HCT116 (cell line): ENCODE data around the gene RBFOX2. TPM values are rescaled to one million over a fixed set of nuclear protein-coding genes. Genes with fewer than 3 reads are reported as not detected.
"Not testable (repeated sequence)": the region's sequence is repeated elsewhere in the genome, so short reads cannot be mapped to it uniquely, and the experiment has no call there.

Experiments used
- ATAC-seq: fragments of 200-7000 bp; cut with Tn5 transposase; 2 replicates; pipeline ENCODE4 v1.9.1; 2020; ENCODE audit warnings: mild to moderate bottlenecking, moderate library complexity
- BruUV-seq: library from RNA; stranded (reverse); fragments of 400-500 nt; replicated peaks from 2 replicates; lab custom pipeline; 2021; lab: Mats Ljungman, UMichigan
- CTCF ChIA-PET: fragments of 300-600 bp; sonication (Branson Sonifier 250); formaldehyde crosslinking; loops from one replicate; lab custom pipeline; 2021; ENCODE audit warnings: antibody characterized with exemption; lab: Charles Lee
- POLR2A ChIA-PET: fragments of 300-600, 350-600 bp; sonication (Branson Sonifier 250); formaldehyde crosslinking; loops from one replicate; lab custom pipeline; 2021; ENCODE audit warnings: antibody characterized with exemption; lab: Charles Lee
- RAD21 ChIA-PET, 2 experiments: fragments of 300-600 bp; sonication (Branson Sonifier 250); formaldehyde crosslinking; loops; one replicate each; lab custom pipeline; 2023; ENCODE audit warnings: low total read pairs in 2 of 2; ENCODE audit not compliant: uncharacterized antibody in 2 of 2, unreplicated experiment in 2 of 2, low non-redundant PET in 1 of 2; lab: Charles Lee
- DNase-seq: peaks from one replicate; pipeline ENCODE4 v3.0.0-alpha.2; 2010; ENCODE audit warnings: low read depth, low spot score
- H2AFZ ChIP-seq: fragments of 200-600 bp; shearing (Covaris generic), sonication (generic); 2 replicates; pipeline ENCODE4 v1.6.1; 2017; ENCODE audit warnings: low read depth, mixed run types, mixed read lengths, antibody characterized with exemption, low read length; ENCODE audit not compliant: poor library complexity, severe bottlenecking
- H3K27ac ChIP-seq: 2 replicates; pipeline ENCODE4 v1.5.1; 2012; ENCODE audit warnings: low read depth, low read length
- H3K27me3 ChIP-seq: fragments of 200-600 bp; sonication (generic); 2 replicates; pipeline ENCODE4 v1.6.1; 2016; ENCODE audit warnings: mixed run types, low read length, mixed read lengths; ENCODE audit not compliant: insufficient read depth
- H3K36me3 ChIP-seq, 2 experiments: fragments of 200-500 bp in 1 of 2; fragments of 200-600 bp in 1 of 2; sonication (Bioruptor generic) in 1 of 2; sonication (generic) in 1 of 2; 2 replicates each; pipeline versions ENCODE4 v1.5.1 to v1.6.1; 2014 to 2016; ENCODE audit warnings: low read length in 2 of 2, inconsistent platforms in 1 of 2, mixed read lengths in 1 of 2, mixed run types in 1 of 2; ENCODE audit not compliant: insufficient read depth in 2 of 2, control insufficient read depth in 1 of 2
- H3K4me1 ChIP-seq, 2 experiments: fragments of 200-600 bp in 1 of 2; sonication (generic) in 1 of 2; 2 replicates each; pipeline versions ENCODE4 v1.5.1 to v1.6.1; 2012 to 2017; ENCODE audit warnings: low read length in 2 of 2, inconsistent platforms in 1 of 2, mild to moderate bottlenecking in 1 of 2, mixed read lengths in 1 of 2, mixed run types in 1 of 2, moderate library complexity in 1 of 2; ENCODE audit not compliant: insufficient read depth in 2 of 2, control insufficient read depth in 1 of 2
- H3K4me2 ChIP-seq: fragments of 200-600 bp; sonication (generic); 2 replicates; pipeline ENCODE4 v1.6.1; 2017; ENCODE audit warnings: mixed run types, low read length, mixed read lengths
- H3K4me3 ChIP-seq, 2 experiments: fragments of 200-600 bp in 1 of 2; sonication (generic) in 1 of 2; replicated peaks in 1 of 2; 2 replicates each; pipeline ENCODE4 v1.5.1; 2011 to 2016; ENCODE audit warnings: low read length in 2 of 2, control low read depth in 1 of 2, low read depth in 1 of 2, mild to moderate bottlenecking in 1 of 2, mixed read lengths in 1 of 2, mixed run types in 1 of 2
- H3K79me2 ChIP-seq: fragments of 200-600 bp; sonication (generic); 2 replicates; pipeline ENCODE4 v1.6.1; 2017; ENCODE audit warnings: mild to moderate bottlenecking, mixed run types, low read length, moderate library complexity, mixed read lengths; ENCODE audit not compliant: insufficient read depth
- H3K9ac ChIP-seq: fragments of 200-600 bp; sonication (generic); 2 replicates; pipeline ENCODE4 v1.6.1; 2016; ENCODE audit warnings: low read length, mixed read lengths
- H3K9me2 ChIP-seq: fragments of 200-600 bp; sonication (generic), shearing (Covaris generic); 2 replicates; pipeline ENCODE4 v1.6.1; 2017; ENCODE audit warnings: mixed run types, mild to moderate bottlenecking, moderate library complexity; ENCODE audit not compliant: insufficient read depth
- H3K9me3 ChIP-seq, 2 experiments: fragments of 200-500 bp in 1 of 2; fragments of 200-600 bp in 1 of 2; sonication (Bioruptor generic) in 1 of 2; sonication (generic) in 1 of 2; 2 replicates each; pipeline ENCODE4 v1.6.1; 2014 to 2017; ENCODE audit warnings: low read length in 2 of 2, mixed read lengths in 2 of 2, inconsistent platforms in 1 of 2, low read depth in 1 of 2, mild to moderate bottlenecking in 1 of 2, mixed run types in 1 of 2, moderate library complexity in 1 of 2; ENCODE audit not compliant: control insufficient read depth in 1 of 2, insufficient read depth in 1 of 2
- H4K20me1 ChIP-seq: fragments of 200-600 bp; sonication (generic), shearing (Covaris generic); 2 replicates; pipeline ENCODE4 v1.6.1; 2017; ENCODE audit warnings: mixed run types, mild to moderate bottlenecking, moderate library complexity; ENCODE audit not compliant: insufficient read depth
- CBX3 ChIP-seq: IDR thresholded peaks from 2 replicates; pipeline ENCODE4 v1.6.1; 2012; ENCODE audit warnings: low read depth
- CEBPB ChIP-seq: IDR thresholded peaks from 2 replicates; pipeline ENCODE4 v1.6.1; 2012; ENCODE audit warnings: low read depth
- ELF1 ChIP-seq: IDR thresholded peaks from 2 replicates; pipeline ENCODE4 v1.6.1; 2012; ENCODE audit warnings: low read depth, borderline replicate concordance
- EZH2phosphoT487 ChIP-seq: fragments of 200-600 bp; IDR thresholded peaks from 2 replicates; pipeline ENCODE4 v1.6.1; 2018; ENCODE audit warnings: antibody characterized with exemption, borderline replicate concordance
- FOSL1 ChIP-seq: IDR thresholded peaks from 2 replicates; pipeline ENCODE4 v1.6.1; 2012; ENCODE audit warnings: low read depth
- JUND ChIP-seq: IDR thresholded peaks from 2 replicates; pipeline ENCODE4 v1.6.1; 2012
- POLR2AphosphoS5 ChIP-seq: IDR thresholded peaks from 2 replicates; pipeline ENCODE4 v1.6.1; 2011; ENCODE audit warnings: mild to moderate bottlenecking, low read depth, low read length, moderate library complexity
- SIN3A ChIP-seq: IDR thresholded peaks from 2 replicates; pipeline ENCODE4 v1.6.1; 2012; ENCODE audit warnings: low read depth
- SP1 ChIP-seq: IDR thresholded peaks from 2 replicates; pipeline ENCODE4 v1.6.1; 2012; ENCODE audit warnings: low read depth
- SRF ChIP-seq: IDR thresholded peaks from 2 replicates; pipeline ENCODE4 v1.6.1; 2012; ENCODE audit warnings: low read depth
- ZFX ChIP-seq: fragments of 450-650 bp; IDR thresholded peaks from 2 replicates; pipeline ENCODE4 v1.6.1; 2017
- ZNF274 ChIP-seq: fragments of 200-500 bp; sonication (Bioruptor generic); IDR thresholded peaks from 2 replicates; pipeline ENCODE4 v1.6.1; 2014; ENCODE audit warnings: mild to moderate bottlenecking, low read depth, low read length, inconsistent platforms
- intact Hi-C: fragments of 100-400 bp; cut with micrococcal nuclease; formaldehyde crosslinking; loops from 2 replicates; pipeline ENCODE4 v1.10.0; 2022
- total RNA-seq: library from RNA; stranded (reverse); gene quantifications from one replicate; pipeline ENCODE4 v1.2.1, GENCODE V29; 2021; ENCODE audit not compliant: unreplicated experiment
- TF ChIP-seq, protein P1 (sequence below): IDR thresholded peaks from 2 replicates; pipeline ENCODE4 v1.6.1; 2012; ENCODE audit warnings: low read depth
- TF ChIP-seq, protein P2 (sequence below), 3 experiments: fragments of 200-600 bp in 1 of 3; sonication (generic) in 1 of 3; IDR thresholded peaks in 2 of 3; conservative IDR thresholded peaks in 1 of 3; 2 replicates each; pipeline ENCODE4 v1.5.1; 2012 to 2017; ENCODE audit warnings: low read depth in 2 of 3, low read length in 2 of 3, antibody characterized with exemption in 1 of 3, borderline replicate concordance in 1 of 3, control low read depth in 1 of 3, mild to moderate bottlenecking in 1 of 3, mixed read lengths in 1 of 3, mixed run types in 1 of 3, moderate library complexity in 1 of 3; ENCODE audit not compliant: insufficient read depth in 1 of 3
- TF ChIP-seq, protein P3 (sequence below): IDR thresholded peaks from 2 replicates; pipeline ENCODE4 v1.6.1; 2012

The RBFOX2 gene
- total RNA-seq, 1 experiment from 2014 or later: 83.9 TPM

DNA sequence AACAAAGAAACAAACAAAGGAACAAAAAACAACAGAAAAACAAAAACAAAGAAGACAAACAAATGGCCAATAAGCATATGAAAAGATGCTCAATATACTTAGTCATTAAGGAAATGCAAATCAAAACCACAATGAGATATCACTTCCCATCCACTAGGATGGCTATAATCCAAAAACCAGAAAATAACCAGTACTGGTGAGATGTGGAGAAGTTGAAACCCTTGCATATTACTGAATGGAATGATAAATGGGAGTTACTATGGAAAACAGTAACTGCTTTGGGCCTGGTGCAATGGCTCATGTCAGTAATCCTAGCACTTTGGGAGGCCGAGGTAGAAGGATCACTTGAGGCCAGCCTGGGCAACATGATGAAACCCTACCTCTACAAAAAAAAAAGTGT, 44.9 kb upstream of the RBFOX2 start:
- ChIA-PET RAD21 (no interaction called here), POLR2A (no interaction called here)
- no TSS peak for BruUV-seq

DNA sequence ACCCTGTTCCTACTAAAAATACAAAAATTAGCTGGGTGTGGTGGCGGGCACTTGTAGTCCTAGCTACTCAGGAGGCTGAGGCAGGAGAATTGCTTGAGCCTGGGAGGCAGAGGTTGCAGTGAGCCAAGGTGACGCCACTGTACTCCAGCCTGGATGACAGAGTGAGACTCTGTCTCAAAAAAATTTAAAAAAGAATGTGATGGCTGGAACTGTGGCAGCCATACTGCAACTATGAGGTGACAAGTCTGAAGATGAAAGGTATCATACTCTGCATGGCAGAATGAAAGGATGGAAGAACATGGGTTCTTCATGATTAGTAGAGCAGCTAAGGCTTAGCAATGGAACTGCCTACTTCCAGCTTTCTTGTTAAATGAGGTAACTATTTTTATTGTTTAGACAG, 42.0 kb upstream of the RBFOX2 start:
- H3K79me2 ChIP-seq, DNase-seq, H3K9ac ChIP-seq, H3K9me2 ChIP-seq, H3K27me3 ChIP-seq, H3K4me3 ChIP-seq, ATAC-seq, H2AFZ ChIP-seq, BruUV-seq, intact Hi-C loops, POLR2A ChIA-PET, H4K20me1 ChIP-seq, RAD21 ChIA-PET, CTCF ChIA-PET, H3K4me2 ChIP-seq, H3K9me3 ChIP-seq, H3K36me3 ChIP-seq, H3K27ac ChIP-seq: not testable (repeated sequence)
- H3K4me1 ChIP-seq: peaks cover 0 to 14% of the 10 kb centered on the region in 2 experiments; a peak in 2 of 4 replicates

More for the DNA sequence above, 44.9 kb upstream of the RBFOX2 start:
- H3K36me3 ChIP-seq: no peaks in the 10 kb centered on the region
- H3K9ac ChIP-seq: no peak overlapping the region
- H4K20me1 ChIP-seq: no peaks in the 10 kb centered on the region
- no peak overlapping the region for H3K27ac ChIP-seq
- no peak overlapping the region for H3K4me3 ChIP-seq
- no peaks in the 10 kb centered on the region for H3K79me2 ChIP-seq
- H3K4me1 ChIP-seq: peaks cover 0 to 5% of the 10 kb centered on the region in 2 experiments; a peak in 1 of 4 replicates
- H3K4me2 ChIP-seq: no peak overlapping the region
- no peaks in the 10 kb centered on the region for H3K27me3 ChIP-seq
- TF ChIP-seq, protein P1, sequence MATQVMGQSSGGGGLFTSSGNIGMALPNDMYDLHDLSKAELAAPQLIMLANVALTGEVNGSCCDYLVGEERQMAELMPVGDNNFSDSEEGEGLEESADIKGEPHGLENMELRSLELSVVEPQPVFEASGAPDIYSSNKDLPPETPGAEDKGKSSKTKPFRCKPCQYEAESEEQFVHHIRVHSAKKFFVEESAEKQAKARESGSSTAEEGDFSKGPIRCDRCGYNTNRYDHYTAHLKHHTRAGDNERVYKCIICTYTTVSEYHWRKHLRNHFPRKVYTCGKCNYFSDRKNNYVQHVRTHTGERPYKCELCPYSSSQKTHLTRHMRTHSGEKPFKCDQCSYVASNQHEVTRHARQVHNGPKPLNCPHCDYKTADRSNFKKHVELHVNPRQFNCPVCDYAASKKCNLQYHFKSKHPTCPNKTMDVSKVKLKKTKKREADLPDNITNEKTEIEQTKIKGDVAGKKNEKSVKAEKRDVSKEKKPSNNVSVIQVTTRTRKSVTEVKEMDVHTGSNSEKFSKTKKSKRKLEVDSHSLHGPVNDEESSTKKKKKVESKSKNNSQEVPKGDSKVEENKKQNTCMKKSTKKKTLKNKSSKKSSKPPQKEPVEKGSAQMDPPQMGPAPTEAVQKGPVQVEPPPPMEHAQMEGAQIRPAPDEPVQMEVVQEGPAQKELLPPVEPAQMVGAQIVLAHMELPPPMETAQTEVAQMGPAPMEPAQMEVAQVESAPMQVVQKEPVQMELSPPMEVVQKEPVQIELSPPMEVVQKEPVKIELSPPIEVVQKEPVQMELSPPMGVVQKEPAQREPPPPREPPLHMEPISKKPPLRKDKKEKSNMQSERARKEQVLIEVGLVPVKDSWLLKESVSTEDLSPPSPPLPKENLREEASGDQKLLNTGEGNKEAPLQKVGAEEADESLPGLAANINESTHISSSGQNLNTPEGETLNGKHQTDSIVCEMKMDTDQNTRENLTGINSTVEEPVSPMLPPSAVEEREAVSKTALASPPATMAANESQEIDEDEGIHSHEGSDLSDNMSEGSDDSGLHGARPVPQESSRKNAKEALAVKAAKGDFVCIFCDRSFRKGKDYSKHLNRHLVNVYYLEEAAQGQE: no peak
- TF ChIP-seq JUND (no peak), POLR2AphosphoS5 (no peak), EZH2phosphoT487 (no peak), CBX3 (no peak), CEBPB (no peak), ZFX (no peak), SIN3A (no peak), ELF1 (no peak), SP1 (no peak), ZNF274 (no peak), SRF (no peak), FOSL1 (no peak)
- TF ChIP-seq, protein P2, sequence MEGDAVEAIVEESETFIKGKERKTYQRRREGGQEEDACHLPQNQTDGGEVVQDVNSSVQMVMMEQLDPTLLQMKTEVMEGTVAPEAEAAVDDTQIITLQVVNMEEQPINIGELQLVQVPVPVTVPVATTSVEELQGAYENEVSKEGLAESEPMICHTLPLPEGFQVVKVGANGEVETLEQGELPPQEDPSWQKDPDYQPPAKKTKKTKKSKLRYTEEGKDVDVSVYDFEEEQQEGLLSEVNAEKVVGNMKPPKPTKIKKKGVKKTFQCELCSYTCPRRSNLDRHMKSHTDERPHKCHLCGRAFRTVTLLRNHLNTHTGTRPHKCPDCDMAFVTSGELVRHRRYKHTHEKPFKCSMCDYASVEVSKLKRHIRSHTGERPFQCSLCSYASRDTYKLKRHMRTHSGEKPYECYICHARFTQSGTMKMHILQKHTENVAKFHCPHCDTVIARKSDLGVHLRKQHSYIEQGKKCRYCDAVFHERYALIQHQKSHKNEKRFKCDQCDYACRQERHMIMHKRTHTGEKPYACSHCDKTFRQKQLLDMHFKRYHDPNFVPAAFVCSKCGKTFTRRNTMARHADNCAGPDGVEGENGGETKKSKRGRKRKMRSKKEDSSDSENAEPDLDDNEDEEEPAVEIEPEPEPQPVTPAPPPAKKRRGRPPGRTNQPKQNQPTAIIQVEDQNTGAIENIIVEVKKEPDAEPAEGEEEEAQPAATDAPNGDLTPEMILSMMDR (IDR thresholded peaks at IDR 0.05 in 2 of 3, conservative IDR thresholded peaks at IDR 0.05 in 1 of 3; ENCODE audit: borderline replicate concordance in 1 of 3, insufficient read depth in 1 of 3, low read depth in 2 of 3, low read length in 2 of 3): no peak
- TF ChIP-seq, protein P3, sequence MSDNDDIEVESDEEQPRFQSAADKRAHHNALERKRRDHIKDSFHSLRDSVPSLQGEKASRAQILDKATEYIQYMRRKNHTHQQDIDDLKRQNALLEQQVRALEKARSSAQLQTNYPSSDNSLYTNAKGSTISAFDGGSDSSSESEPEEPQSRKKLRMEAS: no peak
- ATAC-seq (no peak), DNase-seq (no peak)
- H2AFZ ChIP-seq: no peak overlapping the region
- H3K9me3 ChIP-seq: no peaks in the 10 kb centered on the region
- no peaks in the 10 kb centered on the region for H3K9me2 ChIP-seq
- intact Hi-C loops: no loop called here
- CTCF ChIA-PET: no interaction called here
